ENCODE data around the gene ALK. TPM values are rescaled to one million over a fixed set of nuclear protein-coding genes. Genes with fewer than 3 reads are reported as not detected.

The ALK gene
- polyA plus RNA-seq, 2 donors = 0.04 to 0.05 TPM

DNA sequence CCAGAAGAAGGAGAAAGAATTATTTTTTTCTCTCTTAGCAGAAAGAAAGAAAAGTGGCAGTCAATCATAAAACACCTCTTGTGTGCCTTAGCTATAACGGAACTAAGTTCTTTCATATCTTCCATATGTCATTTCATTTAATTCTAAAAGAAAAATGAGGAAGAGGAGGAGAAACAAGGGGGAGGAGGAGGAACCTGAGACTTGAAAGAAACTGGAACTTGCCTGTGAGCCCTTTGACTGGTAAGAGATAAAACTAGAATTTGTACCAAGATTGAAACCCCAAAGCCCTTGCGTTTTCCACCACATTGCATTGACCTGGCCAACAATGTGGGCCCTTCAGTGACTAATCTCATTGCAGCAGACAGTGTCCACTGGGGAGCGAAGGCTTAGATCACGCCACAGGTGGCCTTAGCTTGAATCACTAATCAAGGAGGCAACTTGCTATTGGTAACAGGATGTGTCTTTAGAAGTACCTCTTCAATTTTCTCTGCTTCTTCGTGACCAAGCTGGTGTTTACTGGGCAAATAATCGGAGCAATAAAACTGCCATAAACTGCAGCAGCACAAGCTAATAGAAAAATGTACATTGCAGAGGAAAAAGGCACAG is 498.2 kb downstream of the ALK start:
- 55 to 59% methylated on average over 6 of the region's 6 CpGs for WGBS, 2 donors
- Histone ChIP-seq H3K9me3 (ENCODE audit: control insufficient read depth in 2 of 2, insufficient read depth in 1 of 2, low read depth in 1 of 2, low read length in 1 of 2) (no peaks in the 10 kb centered on the region), H3K27me3 (ENCODE audit: control insufficient read depth in 1 of 2, insufficient read depth in 2 of 2, low read length in 2 of 2) (no peaks in the 10 kb centered on the region), H3K4me3 (ENCODE audit: low read depth in 1 of 2, low read length in 2 of 2) (no peak overlapping the region), H3K27ac (ENCODE audit: low read depth in 2 of 2, low read length in 1 of 2) (no peak overlapping the region), H3K36me3 (ENCODE audit: control insufficient read depth in 2 of 2, insufficient read depth in 2 of 2, low read length in 1 of 2) (no peaks in the 10 kb centered on the region), H3K4me1 (ENCODE audit: control insufficient read depth in 2 of 2, insufficient read depth in 2 of 2, low read length in 1 of 2) (no peaks in the 10 kb centered on the region)

DNA sequence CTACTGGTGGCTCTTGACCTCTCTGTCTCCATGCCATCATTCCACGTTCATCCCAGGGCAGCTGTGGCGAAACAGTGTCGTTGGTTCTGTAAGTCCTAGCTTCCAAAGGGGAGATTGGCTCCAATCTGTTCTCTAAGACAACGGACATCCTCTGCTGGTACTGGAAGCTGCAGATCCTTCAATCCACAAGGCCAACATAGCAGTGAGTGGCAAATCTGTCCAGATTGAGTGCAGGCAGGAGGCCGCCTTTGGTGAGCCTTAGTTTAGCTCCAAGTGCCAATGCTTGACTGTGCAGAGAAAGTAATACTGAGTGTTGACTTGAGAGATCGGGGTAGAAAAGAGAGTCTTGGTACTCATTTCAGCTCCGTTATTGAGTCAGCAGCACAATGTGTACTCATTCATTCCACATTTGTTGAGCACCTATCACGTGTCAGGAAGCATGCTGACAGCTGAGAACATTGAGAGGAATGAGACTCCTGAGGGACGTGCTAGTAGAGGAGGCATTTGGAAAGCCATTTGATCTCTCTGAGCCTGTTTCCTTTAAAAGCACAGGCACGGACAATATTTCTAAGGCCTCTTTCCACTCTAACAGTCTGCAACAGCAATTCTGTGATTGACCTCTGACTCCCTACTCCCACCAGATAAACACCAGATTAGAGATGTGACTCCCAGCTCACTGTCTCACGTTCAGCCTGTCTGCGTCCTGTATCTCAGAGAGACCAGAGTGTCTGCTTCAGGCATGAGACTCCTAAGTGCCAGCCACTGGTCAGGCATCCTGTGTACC is 500.2 kb downstream of the ALK start:
- Histone ChIP-seq H3K27ac (ENCODE audit: low read depth in 2 of 2, low read length in 1 of 2) (no peak overlapping the region), H3K4me3 (ENCODE audit: low read depth in 1 of 2, low read length in 2 of 2) (no peak overlapping the region), H3K36me3 (ENCODE audit: control insufficient read depth in 2 of 2, insufficient read depth in 2 of 2, low read length in 1 of 2) (no peaks in the 10 kb centered on the region), H3K4me1 (ENCODE audit: control insufficient read depth in 2 of 2, insufficient read depth in 2 of 2, low read length in 1 of 2) (no peaks in the 10 kb centered on the region), H3K9me3 (ENCODE audit: control insufficient read depth in 2 of 2, insufficient read depth in 1 of 2, low read depth in 1 of 2, low read length in 1 of 2) (no peaks in the 10 kb centered on the region), H3K27me3 (ENCODE audit: control insufficient read depth in 1 of 2, insufficient read depth in 2 of 2, low read length in 2 of 2) (no peaks in the 10 kb centered on the region)
- 74 to 78% methylated on average over 12 of the region's 12 CpGs for WGBS, 2 donors

DNA sequence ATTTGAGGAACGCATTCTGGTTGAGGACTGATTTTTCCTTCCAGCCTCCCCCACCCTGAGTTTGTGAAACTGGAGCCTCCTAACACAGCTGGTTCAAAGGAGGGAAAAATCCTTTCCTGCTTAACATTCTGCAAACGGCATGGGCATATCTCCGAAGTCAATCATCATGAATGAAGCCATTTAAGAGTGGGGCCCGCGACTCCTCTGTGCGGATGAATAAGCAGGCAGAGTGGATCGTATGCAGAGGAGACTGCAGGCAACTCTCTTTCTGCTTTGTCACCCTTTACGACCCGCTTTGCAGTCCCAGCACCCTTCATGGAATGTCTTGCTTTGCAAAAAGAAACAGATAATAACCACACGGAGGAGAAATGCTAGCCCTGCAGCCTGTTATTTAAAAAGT is 500.9 kb downstream of the ALK start:
- 75 to 79% methylated on average over 10 of the region's 10 CpGs for WGBS, 2 donors
- no peaks in the 10 kb centered on the region for H3K27me3 ChIP-seq (ENCODE audit: control insufficient read depth in 1 of 2, insufficient read depth in 2 of 2, low read length in 2 of 2)
- H3K4me3 ChIP-seq (ENCODE audit: low read depth in 1 of 2, low read length in 2 of 2) = no peak overlapping the region
- no peaks in the 10 kb centered on the region for H3K9me3 ChIP-seq (ENCODE audit: control insufficient read depth in 2 of 2, insufficient read depth in 1 of 2, low read depth in 1 of 2, low read length in 1 of 2)
- no peaks in the 10 kb centered on the region for H3K4me1 ChIP-seq (ENCODE audit: control insufficient read depth in 2 of 2, insufficient read depth in 2 of 2, low read length in 1 of 2)
- H3K36me3 ChIP-seq (ENCODE audit: control insufficient read depth in 2 of 2, insufficient read depth in 2 of 2, low read length in 1 of 2) = no peaks in the 10 kb centered on the region
- H3K27ac ChIP-seq (ENCODE audit: low read depth in 2 of 2, low read length in 1 of 2) = no peak overlapping the region

DNA sequence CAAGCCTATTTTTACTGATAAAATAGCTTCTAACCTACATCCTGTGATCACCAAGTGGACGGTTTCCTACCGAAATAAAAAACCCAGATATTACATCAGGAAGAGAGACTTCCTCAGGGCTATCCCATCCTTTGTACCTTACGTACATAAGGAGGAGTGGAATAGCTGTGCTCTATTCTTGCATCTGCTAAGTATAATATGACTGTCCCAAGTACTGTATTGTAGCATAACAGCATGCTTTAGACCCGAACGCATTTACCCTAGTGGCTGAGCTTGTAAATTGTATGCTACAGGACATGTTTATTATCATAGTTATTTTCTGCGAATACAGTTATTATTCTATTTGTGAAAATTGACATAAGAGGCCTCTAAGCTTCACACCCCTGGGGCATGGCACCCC is 503.8 kb downstream of the ALK start:
- Histone ChIP-seq H3K27me3 (ENCODE audit: control insufficient read depth in 1 of 2, insufficient read depth in 2 of 2, low read length in 2 of 2) (no peaks in the 10 kb centered on the region), H3K36me3 (ENCODE audit: control insufficient read depth in 2 of 2, insufficient read depth in 2 of 2, low read length in 1 of 2) (no peaks in the 10 kb centered on the region)
- WGBS, 2 donors = 77 to 81% methylated on average over 6 of the region's 6 CpGs

DNA sequence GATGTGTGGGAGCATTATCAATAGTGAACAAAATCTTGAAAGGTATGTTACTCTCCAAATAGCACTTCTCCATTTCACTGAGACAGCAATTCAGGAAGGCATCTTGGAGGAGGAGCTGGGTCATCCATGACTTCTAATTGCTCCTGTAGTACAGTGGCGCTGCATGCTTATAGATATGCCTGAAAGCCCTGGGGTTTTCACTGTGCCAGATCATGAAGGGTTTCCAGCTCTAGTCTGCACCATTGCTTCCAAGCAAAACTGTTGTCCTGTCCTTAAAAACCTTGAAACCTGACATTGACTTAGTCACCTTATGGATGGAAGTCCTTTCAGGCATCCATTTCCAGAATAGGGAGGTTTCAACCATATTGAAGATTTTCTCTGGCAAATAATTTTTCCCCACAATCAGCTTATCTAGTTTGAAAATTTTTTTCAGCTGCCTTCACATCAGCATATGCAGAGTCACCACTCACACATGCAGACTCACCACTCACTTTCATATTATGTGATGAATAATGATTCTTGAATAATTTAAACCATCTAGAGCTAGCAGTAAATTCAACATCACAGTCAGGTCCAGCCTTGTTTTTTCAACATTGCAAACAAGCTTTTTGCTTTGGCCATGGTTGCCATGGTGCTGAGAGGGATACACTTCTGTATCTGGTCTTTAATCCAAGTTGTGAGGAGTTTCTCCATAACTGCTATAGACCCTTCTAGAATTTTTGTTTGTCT is 509.0 kb downstream of the ALK start:
- H3K36me3 ChIP-seq (ENCODE audit: control insufficient read depth in 2 of 2, insufficient read depth in 2 of 2, low read length in 1 of 2) = no peaks in the 10 kb centered on the region
- no peak overlapping the region for H3K4me3 ChIP-seq (ENCODE audit: low read depth in 1 of 2, low read length in 2 of 2)
- WGBS, 2 donors = 94 to 98% methylated on average over 1 of the region's 1 CpG
- no peak overlapping the region for H3K27ac ChIP-seq (ENCODE audit: low read depth in 2 of 2, low read length in 1 of 2)
- H3K27me3 ChIP-seq (ENCODE audit: control insufficient read depth in 1 of 2, insufficient read depth in 2 of 2, low read length in 2 of 2) = no peaks in the 10 kb centered on the region
- no peaks in the 10 kb centered on the region for H3K9me3 ChIP-seq (ENCODE audit: control insufficient read depth in 2 of 2, insufficient read depth in 1 of 2, low read depth in 1 of 2, low read length in 1 of 2)
- H3K4me1 ChIP-seq (ENCODE audit: control insufficient read depth in 2 of 2, insufficient read depth in 2 of 2, low read length in 1 of 2) = no peaks in the 10 kb centered on the region

More for the DNA sequence above, 503.8 kb downstream of the ALK start:
- no peaks in the 10 kb centered on the region for H3K9me3 ChIP-seq (ENCODE audit: control insufficient read depth in 2 of 2, insufficient read depth in 1 of 2, low read depth in 1 of 2, low read length in 1 of 2)
- H3K4me1 ChIP-seq (ENCODE audit: control insufficient read depth in 2 of 2, insufficient read depth in 2 of 2, low read length in 1 of 2) = no peaks in the 10 kb centered on the region
- no peak overlapping the region for H3K27ac ChIP-seq (ENCODE audit: low read depth in 2 of 2, low read length in 1 of 2)
- no peak overlapping the region for H3K4me3 ChIP-seq (ENCODE audit: low read depth in 1 of 2, low read length in 2 of 2)

DNA sequence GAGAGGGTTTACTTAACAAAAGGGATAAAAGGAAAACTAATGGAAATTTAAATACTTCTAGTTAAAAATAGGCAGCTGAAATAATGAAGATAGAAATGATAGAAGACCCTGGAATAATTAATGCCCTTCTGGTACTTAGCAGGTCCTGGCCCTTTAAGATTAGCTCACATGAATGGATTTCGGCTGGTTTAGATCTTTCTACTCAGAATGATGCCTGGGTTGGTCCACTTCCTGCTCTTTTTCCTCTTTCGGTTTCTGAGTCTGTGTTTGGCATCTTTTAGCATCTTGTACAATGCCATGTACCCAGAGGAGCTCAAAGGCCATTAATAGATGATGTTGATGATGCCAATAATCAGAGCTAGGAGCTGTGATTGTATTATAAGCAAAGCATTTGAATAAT is 515.7 kb downstream of the ALK start:
- no peak overlapping the region for H3K27ac ChIP-seq (ENCODE audit: low read depth in 2 of 2, low read length in 1 of 2)
- no peak overlapping the region for H3K4me3 ChIP-seq (ENCODE audit: low read depth in 1 of 2, low read length in 2 of 2)
- H3K27me3 ChIP-seq (ENCODE audit: control insufficient read depth in 1 of 2, insufficient read depth in 2 of 2, low read length in 2 of 2) = no peaks in the 10 kb centered on the region
- H3K9me3 ChIP-seq (ENCODE audit: control insufficient read depth in 2 of 2, insufficient read depth in 1 of 2, low read depth in 1 of 2, low read length in 1 of 2) = no peaks in the 10 kb centered on the region
- no peaks in the 10 kb centered on the region for H3K4me1 ChIP-seq (ENCODE audit: control insufficient read depth in 2 of 2, insufficient read depth in 2 of 2, low read length in 1 of 2)
- H3K36me3 ChIP-seq (ENCODE audit: control insufficient read depth in 2 of 2, insufficient read depth in 2 of 2, low read length in 1 of 2) = no peaks in the 10 kb centered on the region
- 14 to 24% methylated on average over 2 of the region's 2 CpGs for WGBS, 2 donors

DNA sequence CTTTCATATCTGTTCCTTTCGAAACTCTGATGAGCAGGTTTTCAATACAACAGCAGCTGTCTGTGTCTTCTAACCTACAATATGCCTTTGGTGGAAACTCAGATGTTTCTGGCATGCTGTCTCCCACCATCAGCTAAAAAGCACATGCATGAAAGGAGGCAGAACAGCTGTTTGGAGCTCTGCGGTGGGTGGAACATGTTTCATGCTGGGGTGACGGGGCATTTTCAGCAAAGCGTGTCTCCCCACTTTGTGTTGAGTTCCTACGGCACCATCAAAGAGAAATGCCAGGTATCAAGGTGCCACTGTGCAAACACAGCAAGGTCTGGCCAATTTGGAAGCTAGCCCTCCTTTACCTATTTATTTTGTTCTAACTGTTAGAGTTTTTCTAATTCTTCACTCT is 516.1 kb downstream of the ALK start:
- no peaks in the 10 kb centered on the region for H3K27me3 ChIP-seq (ENCODE audit: control insufficient read depth in 1 of 2, insufficient read depth in 2 of 2, low read length in 2 of 2)
- no peaks in the 10 kb centered on the region for H3K4me1 ChIP-seq (ENCODE audit: control insufficient read depth in 2 of 2, insufficient read depth in 2 of 2, low read length in 1 of 2)
- 57 to 67% methylated on average over 5 of the region's 5 CpGs for WGBS, 2 donors
- no peak overlapping the region for H3K27ac ChIP-seq (ENCODE audit: low read depth in 2 of 2, low read length in 1 of 2)
- no peaks in the 10 kb centered on the region for H3K9me3 ChIP-seq (ENCODE audit: control insufficient read depth in 2 of 2, insufficient read depth in 1 of 2, low read depth in 1 of 2, low read length in 1 of 2)
- H3K4me3 ChIP-seq (ENCODE audit: low read depth in 1 of 2, low read length in 2 of 2) = no peak overlapping the region
- H3K36me3 ChIP-seq (ENCODE audit: control insufficient read depth in 2 of 2, insufficient read depth in 2 of 2, low read length in 1 of 2) = no peaks in the 10 kb centered on the region

DNA sequence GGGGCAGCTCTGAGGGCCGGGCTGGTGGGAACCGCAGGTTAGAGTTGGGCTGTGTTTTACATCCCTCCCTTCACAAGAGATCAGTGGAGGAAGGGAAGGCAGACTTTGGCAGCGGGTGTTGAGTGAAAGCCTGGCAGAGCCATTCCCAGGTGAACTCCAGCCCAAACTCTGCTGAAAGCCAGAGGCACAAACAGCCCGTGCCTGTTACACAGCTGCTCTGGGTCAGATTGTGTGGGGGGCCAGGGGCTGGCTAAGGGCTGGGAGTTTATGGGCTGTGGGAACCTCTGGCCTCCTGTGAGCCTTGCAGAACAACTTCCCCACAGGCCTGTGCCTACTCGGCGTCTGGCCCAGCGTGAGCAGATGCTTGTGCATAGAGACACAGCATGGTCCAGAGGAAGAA is 519.4 kb downstream of the ALK start:
- 64 to 78% methylated on average over 7 of the region's 7 CpGs for WGBS, 2 donors
- H3K27me3 ChIP-seq (ENCODE audit: control insufficient read depth in 1 of 2, insufficient read depth in 2 of 2, low read length in 2 of 2) = no peaks in the 10 kb centered on the region
- H3K9me3 ChIP-seq (ENCODE audit: control insufficient read depth in 2 of 2, insufficient read depth in 1 of 2, low read depth in 1 of 2, low read length in 1 of 2) = no peaks in the 10 kb centered on the region
- no peak overlapping the region for H3K27ac ChIP-seq (ENCODE audit: low read depth in 2 of 2, low read length in 1 of 2)
- H3K4me3 ChIP-seq (ENCODE audit: low read depth in 1 of 2, low read length in 2 of 2) = no peak overlapping the region
- H3K4me1 ChIP-seq (ENCODE audit: control insufficient read depth in 2 of 2, insufficient read depth in 2 of 2, low read length in 1 of 2) = no peaks in the 10 kb centered on the region
- H3K36me3 ChIP-seq (ENCODE audit: control insufficient read depth in 2 of 2, insufficient read depth in 2 of 2, low read length in 1 of 2) = no peaks in the 10 kb centered on the region

DNA sequence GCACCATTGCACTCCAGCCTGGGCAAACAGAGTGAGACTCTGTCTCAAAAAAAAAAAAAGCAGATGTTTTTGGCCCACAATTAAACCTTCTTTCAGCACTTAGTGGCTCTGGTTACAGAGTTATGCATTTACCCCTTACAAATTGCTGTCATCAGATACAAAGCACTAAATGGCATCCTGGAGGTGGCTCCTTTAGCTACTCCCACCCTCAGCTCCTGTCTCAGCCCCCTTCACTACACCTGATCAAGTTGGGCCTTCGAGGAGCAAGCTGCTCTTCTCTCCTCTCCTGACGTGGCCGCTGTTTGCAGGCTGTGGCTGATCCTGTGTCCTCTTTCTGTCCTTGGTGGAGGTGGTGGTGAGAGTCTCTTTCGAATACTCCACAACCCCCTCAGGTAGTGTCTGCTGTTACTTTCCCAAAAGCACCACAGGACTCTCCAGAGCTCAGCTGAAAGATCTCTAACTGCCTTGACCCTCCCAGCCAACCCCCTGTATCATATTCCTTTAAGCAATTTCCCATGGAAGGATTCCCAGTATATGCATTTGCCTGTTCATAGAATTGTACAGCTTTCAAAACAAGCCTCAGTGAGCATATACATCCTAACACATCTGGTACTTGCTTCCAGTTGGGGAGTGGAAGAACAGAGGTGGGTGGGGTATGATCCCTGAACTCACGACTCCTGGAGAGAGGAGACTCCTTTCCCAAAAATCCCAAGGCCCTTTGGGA is 520.3 kb downstream of the ALK start:
- Histone ChIP-seq H3K36me3 (ENCODE audit: control insufficient read depth in 2 of 2, insufficient read depth in 2 of 2, low read length in 1 of 2) (no peaks in the 10 kb centered on the region), H3K27ac (ENCODE audit: low read depth in 2 of 2, low read length in 1 of 2) (no peak overlapping the region), H3K27me3 (ENCODE audit: control insufficient read depth in 1 of 2, insufficient read depth in 2 of 2, low read length in 2 of 2) (no peaks in the 10 kb centered on the region), H3K4me1 (ENCODE audit: control insufficient read depth in 2 of 2, insufficient read depth in 2 of 2, low read length in 1 of 2) (no peaks in the 10 kb centered on the region), H3K4me3 (ENCODE audit: low read depth in 1 of 2, low read length in 2 of 2) (no peak overlapping the region), H3K9me3 (ENCODE audit: control insufficient read depth in 2 of 2, insufficient read depth in 1 of 2, low read depth in 1 of 2, low read length in 1 of 2) (no peaks in the 10 kb centered on the region)
- 65 to 67% methylated on average over 5 of the region's 5 CpGs for WGBS, 2 donors

Measured in esophagus (tissue), 2 donors.